Stimulated activated naive CD8-positive, alpha-beta T cell treated with anti-CD3 and anti-CD28 coated beads, Interleukin-15, Interleukin-2, amounts not matched to agents 100 ng/mL and 50 ng/mL, for 24 hours (primary cell): Measurements from ENCODE around the gene PRELID3B.
A peak's percentile ranks its signal among the peaks of the same experiment; 100 is the strongest.
"Not testable (repeated sequence)": the region's sequence is repeated elsewhere in the genome, so short reads cannot be mapped to it uniquely, and the experiment has no call there.

ENCODE experiments used
- H3K27ac Mint-ChIP-seq: one replicate; pipeline ENCODE4 v1.8.0; 2021; ENCODE audit warnings: mild to moderate bottlenecking, mixed read lengths
- H3K27me3 Mint-ChIP-seq: one replicate; pipeline ENCODE4 v1.8.0; 2021; ENCODE audit warnings: mixed read lengths
- H3K36me3 Mint-ChIP-seq: one replicate; pipeline ENCODE4 v1.8.0; 2021; ENCODE audit warnings: low read depth, mixed read lengths
- H3K4me1 Mint-ChIP-seq: one replicate; pipeline ENCODE4 v1.8.0; 2021; ENCODE audit warnings: low read depth, mixed read lengths
- H3K4me3 Mint-ChIP-seq: one replicate; pipeline ENCODE4 v1.8.0; 2021; ENCODE audit warnings: mild to moderate bottlenecking, mixed read lengths
- H3K9me3 Mint-ChIP-seq: one replicate; pipeline ENCODE4 v1.8.0; 2021; ENCODE audit warnings: mixed read lengths

PRELID3B gene

DNA sequence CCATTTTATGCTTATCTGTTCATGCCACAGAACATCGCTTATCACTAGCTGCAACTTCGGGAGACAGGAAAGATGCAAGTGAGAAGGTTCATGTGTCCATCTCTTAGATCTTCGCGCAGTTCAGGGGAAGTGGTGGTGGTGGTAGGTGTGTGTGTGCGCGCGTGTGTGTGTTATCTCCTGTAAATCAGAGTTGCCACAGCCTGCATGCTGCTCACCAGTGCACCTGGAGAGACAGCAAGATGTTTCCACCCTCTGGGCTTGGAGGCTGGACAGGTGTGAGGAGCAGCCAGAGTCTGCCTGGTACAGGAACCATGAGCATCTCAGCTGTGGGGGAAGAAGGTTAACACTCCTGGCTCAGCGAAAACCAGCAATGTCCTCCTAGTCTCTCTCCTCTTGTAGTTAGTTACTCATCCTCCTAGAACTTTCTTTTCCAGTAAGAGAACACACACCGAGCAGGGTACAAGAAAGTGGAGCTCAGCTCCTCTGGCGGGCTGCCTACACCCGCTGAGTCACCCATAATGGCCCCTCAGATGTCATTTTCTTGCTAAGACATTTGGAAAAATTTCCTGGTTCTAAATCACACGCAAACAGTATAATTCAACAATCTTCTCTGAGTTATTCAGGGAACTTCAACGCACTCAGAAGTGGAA is 28.5 kb downstream of the PRELID3B start:
- Mint-ChIP-seq H3K9me3 (no peaks in the 10 kb centered on the region), H3K4me1 (peaks cover 45% of the 10 kb centered on the region), H3K36me3 (no peaks in the 10 kb centered on the region), H3K27ac (no peak overlapping the region), H3K4me3 (no peak overlapping the region), H3K27me3 (no peaks in the 10 kb centered on the region)

DNA sequence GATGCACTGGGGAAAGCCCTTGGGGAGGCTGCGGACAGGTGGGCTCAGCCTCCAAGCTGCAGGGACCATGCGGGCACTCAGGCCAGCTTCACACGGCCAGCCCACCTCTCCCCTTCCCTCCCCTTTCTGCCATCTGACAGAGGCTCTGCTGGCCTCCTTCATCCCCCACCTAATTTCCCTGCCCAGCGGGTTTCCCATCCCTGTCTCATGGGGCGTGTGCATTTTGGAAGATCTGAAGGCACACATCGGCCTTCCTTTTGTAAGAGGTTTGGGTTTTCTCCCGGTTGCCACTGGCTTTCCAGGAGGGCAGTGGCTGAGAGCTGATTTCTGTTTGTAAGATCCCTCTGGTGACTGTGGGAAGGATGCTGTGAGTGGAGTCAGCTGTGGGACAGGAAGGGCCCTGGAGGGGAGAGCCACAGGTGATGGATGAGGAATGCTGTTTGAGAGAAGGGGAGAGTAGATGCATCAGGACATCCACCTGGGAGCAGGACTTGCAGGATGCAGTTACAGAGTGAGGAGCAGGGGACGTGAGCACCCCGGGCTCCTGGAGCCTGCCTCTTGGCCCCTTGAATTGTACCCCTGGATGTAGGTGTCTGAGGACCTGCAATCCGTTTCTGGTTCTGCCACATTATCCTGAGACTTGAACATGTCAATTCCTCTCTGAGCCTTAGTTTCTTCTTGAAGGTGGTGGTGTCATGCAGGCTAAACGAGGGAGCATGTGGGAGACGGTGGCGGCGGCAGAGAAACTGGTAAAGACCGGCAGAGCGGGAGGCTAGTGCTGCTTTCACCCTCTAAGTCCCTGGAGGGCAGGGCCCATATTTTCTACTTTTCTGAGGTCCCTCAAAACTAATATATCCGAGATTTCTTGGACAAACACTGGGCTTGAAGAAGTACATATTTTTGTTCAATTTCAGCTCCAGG is 29.3 kb downstream of the PRELID3B start:
- H3K27me3 Mint-ChIP-seq, result no peaks in the 10 kb centered on the region
- H3K36me3 Mint-ChIP-seq, result no peaks in the 10 kb centered on the region
- no peak overlapping the region for H3K27ac Mint-ChIP-seq
- peaks cover 45% of the 10 kb centered on the region for H3K4me1 Mint-ChIP-seq
- H3K9me3 Mint-ChIP-seq, result no peaks in the 10 kb centered on the region
- H3K4me3 Mint-ChIP-seq, result no peak overlapping the region

DNA sequence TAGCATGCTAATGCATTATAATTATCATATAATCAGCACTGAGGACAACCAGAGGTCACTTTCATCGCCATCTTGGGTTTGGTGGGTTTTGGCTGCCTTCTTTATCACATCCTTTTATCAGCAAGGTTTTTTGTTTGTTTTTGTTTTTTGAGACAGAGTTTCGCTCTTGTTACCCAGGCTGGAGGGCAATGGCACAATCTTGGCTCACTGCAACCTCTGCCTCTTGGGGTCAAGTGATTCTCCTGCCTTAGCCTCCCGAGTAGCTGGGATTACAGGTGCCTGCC is 30.8 kb downstream of the PRELID3B start:
- H3K4me1 Mint-ChIP-seq, result peaks cover 38% of the 10 kb centered on the region
- H3K27ac Mint-ChIP-seq, H3K27me3 Mint-ChIP-seq, H3K4me3 Mint-ChIP-seq, H3K9me3 Mint-ChIP-seq, H3K36me3 Mint-ChIP-seq: not testable (repeated sequence)

DNA sequence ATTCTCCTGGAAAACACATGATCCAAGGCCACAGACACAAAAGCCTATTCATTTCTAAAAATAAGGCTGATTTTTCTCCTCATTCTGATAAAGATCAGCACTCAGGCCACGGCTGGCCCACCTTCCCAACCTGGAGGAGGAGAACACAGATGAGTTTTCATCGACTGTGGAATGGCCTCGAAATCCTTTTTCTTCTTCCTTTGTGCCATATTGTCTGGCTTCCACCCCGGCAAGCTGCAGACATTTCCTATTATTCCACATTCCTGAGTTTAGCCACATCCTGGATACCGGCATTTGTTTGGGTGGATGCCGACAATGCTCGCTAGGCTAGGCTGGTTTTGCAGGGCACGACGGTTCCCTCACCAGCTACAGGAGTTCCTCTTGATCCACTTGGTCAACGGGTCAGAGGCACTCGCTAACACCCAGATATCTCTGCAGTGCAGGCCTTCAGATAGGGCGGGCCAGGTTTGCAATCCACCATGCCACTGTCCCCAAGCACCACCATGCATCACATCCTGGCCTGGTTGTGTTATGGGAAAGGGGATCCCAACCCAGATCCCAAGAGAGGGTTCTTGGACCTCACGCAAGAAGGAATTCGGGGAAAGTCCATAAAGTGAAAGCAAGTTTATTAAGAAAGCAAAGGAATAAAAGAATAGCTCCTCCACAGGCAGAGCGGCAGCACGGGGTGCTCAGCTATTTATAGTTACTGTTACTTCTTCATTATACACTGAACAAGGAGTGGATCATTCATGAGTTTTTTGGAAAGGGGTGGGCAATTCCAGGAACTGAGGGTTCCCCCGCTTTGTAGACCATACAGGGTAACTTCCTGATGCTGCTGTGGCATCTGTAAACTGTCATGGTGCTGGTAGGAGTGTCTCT is 31.4 kb downstream of the PRELID3B start:
- Mint-ChIP-seq H3K36me3 (no peaks in the 10 kb centered on the region), H3K4me3 (no peak overlapping the region), H3K4me1 (peaks cover 32% of the 10 kb centered on the region), H3K9me3 (no peaks in the 10 kb centered on the region), H3K27me3 (no peaks in the 10 kb centered on the region), H3K27ac (no peak overlapping the region)

DNA sequence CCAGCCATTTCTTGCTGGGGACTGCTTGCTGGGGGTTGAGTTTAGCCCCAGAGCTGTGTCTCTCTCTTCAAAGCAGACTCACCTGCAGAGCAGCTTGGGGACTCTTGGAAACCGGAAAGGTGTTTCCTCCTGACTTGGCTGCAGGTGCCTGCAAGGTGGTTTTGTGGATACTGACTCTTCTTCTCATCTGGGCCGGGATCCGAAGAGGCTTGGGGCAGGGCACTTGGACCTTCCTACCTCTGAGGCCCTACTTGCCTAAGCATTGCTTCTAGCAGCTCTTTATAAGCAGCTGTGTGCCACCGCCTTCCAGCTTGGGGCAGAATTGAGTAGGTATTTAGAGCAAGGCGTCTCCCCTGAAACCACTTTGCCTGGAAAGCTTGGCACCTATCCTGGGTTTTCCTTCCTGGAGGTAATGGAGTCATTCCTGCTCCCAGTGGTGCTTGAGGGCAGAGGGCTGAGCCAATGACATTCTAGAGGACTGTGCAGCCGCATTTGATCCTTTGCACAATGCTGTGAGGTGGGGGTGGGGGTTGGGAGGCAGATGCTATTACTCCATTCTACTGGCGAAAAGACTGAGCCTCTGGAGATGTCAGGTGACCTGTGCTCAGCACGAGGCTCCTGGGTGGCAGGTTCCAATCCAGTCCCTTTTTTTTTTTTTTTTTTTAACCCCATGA is 32.1 kb downstream of the PRELID3B start:
- no peaks in the 10 kb centered on the region for H3K36me3 Mint-ChIP-seq
- H3K4me3 Mint-ChIP-seq, result no peak overlapping the region
- H3K27ac Mint-ChIP-seq, result no peak overlapping the region
- H3K9me3 Mint-ChIP-seq, result no peaks in the 10 kb centered on the region
- H3K4me1 Mint-ChIP-seq, result peaks cover 34% of the 10 kb centered on the region
- H3K27me3 Mint-ChIP-seq, result no peaks in the 10 kb centered on the region

DNA sequence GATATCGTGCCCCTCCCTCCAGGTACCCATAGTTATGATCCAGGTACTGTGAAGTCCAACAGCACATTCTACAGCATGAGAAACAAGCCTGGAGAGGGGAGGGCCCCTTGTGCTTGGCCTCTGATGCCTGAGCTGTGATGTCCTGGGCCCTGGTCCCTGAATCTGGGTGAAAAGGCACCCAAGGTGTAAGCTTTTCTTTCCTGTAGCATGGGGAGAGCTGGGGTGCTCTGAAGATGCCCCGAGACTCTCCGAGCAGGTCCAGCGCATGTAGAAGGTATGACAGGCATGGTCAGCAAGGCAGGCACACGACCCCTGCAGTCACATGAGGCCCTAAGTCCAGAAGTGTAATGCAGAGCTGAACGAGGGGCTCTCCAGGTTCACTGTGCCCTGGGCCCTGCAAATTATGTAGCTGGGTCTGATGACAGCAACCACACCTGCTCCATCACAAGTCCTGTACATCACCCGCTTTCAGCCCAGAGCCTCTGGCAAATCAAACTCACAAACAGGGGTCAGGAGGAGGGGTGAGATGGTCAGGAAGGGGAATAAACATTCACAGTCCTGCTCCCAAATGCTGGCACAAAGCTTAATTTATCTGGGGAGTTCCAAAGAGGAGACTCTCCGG is 33.8 kb downstream of the PRELID3B start:
- peaks cover 38% of the 10 kb centered on the region for H3K4me1 Mint-ChIP-seq
- H3K36me3 Mint-ChIP-seq, result peaks cover 3% of the 10 kb centered on the region
- H3K9me3 Mint-ChIP-seq, result no peaks in the 10 kb centered on the region
- no peaks in the 10 kb centered on the region for H3K27me3 Mint-ChIP-seq
- H3K4me3 Mint-ChIP-seq, result no peak overlapping the region
- no peak overlapping the region for H3K27ac Mint-ChIP-seq

DNA sequence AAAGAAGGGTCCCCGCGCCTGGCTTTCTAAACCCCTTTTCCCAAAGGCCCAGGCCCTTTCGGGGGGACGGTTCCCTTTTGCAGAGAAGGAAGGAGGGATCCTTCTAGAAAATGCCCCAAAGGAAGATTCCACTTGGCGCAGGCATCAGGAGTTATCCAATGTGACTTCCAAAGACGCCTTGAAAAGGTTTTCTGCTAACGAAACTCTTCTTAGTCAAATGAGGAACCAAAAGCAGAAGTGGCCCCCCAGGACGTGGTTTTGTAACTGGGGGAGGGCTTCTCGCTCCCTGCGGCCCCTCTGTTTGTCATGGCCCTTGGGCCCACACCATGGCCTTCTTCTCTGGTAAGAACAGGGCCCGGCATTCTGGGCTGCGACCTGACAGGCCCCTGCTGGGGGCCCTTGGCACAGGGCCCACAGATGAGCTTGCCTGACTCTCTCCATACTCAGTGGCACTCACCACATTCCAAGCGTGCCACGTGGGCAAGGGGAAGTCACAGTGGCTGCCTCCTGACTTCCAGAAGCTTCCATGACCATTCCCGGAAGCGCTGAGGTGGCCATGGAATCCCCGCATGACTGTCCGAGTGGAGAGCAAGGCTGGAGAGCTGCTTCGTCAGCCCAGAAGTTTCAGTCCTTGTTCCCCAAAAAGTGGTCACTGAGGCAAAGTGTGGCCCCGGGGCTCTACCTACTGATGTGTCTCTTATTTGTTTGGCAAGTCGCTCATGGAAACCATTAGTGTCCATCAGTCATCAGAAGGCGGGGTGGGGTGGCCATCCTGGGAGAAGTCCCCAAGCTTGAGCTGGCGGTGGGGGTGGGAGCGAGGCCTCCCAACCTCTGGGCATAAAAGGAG is 34.7 kb downstream of the PRELID3B start:
- H3K4me1 Mint-ChIP-seq, result peaks cover 40% of the 10 kb centered on the region
- no peaks in the 10 kb centered on the region for H3K9me3 Mint-ChIP-seq
- peak overlapping the region; percentile 76 for H3K4me3 Mint-ChIP-seq
- peak overlapping the region; percentile 75 for H3K27ac Mint-ChIP-seq
- no peaks in the 10 kb centered on the region for H3K27me3 Mint-ChIP-seq
- peaks cover 5% of the 10 kb centered on the region for H3K36me3 Mint-ChIP-seq

DNA sequence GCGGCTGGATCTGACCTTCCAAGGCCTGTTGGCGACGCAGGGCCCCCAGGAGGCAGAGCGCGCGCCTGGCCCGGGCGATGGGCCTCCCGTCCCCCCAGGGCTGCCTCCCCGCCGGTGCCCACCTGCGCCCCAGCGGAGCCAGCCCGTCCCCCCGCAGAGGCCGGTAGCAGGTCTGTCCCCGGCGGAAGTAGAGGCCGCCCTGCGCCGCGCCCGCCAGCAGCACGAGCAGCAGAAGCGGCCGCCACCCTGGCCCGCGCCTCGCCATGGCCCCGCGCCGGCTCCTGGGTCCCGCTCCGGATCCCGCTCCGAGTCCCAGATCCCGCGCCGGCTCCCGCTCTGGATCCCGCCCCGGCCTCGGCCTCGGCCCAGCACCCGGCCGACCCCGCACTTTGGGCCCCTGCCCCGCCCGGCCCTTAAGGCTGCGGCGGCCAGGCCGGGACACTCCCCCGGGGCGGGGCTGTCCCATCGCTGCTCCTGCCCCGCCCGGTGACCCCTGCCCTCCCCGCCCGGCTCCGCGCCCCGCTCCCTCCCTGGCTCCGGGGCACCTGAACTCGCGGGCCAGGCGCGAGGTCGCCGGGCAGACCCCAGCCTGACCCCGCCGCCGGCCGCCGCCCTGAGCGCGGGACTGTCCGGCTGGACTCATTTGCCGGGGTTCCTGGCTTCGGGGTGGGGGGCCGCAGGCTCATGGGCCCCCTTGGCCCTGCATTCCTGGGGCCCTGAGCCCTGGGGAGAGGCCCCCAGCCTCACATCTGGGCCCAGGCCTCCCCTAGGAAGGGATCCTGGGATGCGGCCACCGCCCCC is 35.5 kb downstream of the PRELID3B start, which contains the start of gene CTSZ:
Gene CTSZ, minus strand, starts transcription at position 391 of the 801 bp plus-strand sequence. Its CDS starts 126 bp downstream, at position 265.
- H3K9me3 Mint-ChIP-seq, result no peaks in the 10 kb centered on the region
- H3K27me3 Mint-ChIP-seq, result no peaks in the 10 kb centered on the region
- peak within 1 kb of the TSS; percentile 76 for H3K4me3 Mint-ChIP-seq
- H3K36me3 Mint-ChIP-seq, result peaks cover 5% of the 10 kb centered on the region
- peak within 1 kb of the TSS; percentile 75 for H3K27ac Mint-ChIP-seq
- peaks cover 40% of the 10 kb centered on the region for H3K4me1 Mint-ChIP-seq

DNA sequence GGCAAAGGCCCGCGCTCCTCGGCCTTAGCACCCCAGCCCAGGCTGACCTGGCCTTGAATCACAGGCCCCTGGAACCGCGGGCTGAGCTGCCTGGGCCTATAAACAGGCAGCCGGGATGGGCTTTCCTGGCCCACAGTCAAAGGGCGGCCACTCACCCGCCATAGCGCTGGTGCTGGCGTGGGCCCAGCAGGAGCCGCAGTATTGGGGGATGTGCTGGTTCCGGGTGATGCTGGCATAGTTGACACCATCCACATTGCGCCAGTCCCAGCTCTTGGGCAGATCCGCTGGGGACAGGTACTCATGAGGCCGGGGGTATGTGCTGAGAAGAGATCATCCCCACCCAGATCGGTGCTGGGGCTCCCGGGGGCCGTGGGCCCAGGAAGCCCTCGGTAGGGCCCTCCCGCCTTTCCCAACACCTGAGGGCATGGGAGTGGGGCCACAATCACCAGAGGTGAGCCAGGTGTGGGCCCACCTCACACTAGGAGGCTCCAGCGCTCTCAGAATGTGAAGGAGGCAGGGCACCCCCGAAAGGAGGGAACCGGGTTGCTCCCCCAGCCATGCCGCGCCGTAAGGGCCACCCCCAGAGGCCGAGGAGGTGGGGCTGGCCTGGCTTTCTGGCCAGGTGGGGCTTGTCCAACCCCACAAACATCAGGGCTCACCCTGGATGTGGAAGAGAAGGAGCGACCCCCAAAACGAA is 36.3 kb downstream of the PRELID3B start:
- Mint-ChIP-seq H3K27me3 (no peaks in the 10 kb centered on the region), H3K27ac (peak overlapping the region; percentile 74), H3K36me3 (peaks cover 5% of the 10 kb centered on the region)

DNA sequence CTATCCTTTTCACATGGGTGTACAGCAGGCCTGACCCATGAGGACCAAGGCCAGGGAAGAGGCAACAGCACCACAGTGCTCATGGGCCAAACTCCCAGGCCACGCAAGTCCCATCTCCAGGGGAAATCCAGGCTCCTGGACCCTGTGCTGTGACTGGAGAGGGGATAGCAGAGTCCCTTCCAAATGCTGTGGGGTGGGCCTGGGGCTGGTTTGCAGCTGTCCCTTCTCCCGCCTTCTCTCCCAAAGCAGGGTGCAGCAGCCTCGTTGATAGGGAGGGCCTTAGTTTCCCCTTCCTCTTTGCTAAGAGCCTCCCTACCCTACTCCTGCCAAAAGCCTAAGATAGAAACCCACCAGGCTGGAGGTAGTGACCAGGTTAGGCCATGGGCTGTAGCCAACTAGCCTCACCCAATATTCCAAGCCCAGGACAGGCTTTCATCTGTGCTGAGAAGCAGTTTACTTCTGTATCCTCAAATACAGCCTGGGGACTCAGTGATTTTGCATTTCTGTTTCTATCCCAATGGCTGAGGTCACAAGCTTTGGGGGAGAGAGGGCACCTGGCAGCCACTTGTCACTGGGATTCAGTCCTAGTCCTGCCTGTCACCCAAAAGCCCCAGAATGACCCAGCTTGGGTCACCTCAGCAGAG is 36.9 kb downstream of the PRELID3B start:
- Mint-ChIP-seq H3K9me3 (no peaks in the 10 kb centered on the region), H3K27me3 (no peaks in the 10 kb centered on the region), H3K4me1 (peaks cover 33% of the 10 kb centered on the region), H3K27ac (peak overlapping the region; percentile 83), H3K36me3 (peaks cover 5% of the 10 kb centered on the region), H3K4me3 (peak overlapping the region; percentile 75)

More for the DNA sequence above, 36.3 kb downstream of the PRELID3B start:
- Mint-ChIP-seq H3K4me3 (peak overlapping the region; percentile 75), H3K9me3 (no peaks in the 10 kb centered on the region), H3K4me1 (peaks cover 34% of the 10 kb centered on the region)

DNA sequence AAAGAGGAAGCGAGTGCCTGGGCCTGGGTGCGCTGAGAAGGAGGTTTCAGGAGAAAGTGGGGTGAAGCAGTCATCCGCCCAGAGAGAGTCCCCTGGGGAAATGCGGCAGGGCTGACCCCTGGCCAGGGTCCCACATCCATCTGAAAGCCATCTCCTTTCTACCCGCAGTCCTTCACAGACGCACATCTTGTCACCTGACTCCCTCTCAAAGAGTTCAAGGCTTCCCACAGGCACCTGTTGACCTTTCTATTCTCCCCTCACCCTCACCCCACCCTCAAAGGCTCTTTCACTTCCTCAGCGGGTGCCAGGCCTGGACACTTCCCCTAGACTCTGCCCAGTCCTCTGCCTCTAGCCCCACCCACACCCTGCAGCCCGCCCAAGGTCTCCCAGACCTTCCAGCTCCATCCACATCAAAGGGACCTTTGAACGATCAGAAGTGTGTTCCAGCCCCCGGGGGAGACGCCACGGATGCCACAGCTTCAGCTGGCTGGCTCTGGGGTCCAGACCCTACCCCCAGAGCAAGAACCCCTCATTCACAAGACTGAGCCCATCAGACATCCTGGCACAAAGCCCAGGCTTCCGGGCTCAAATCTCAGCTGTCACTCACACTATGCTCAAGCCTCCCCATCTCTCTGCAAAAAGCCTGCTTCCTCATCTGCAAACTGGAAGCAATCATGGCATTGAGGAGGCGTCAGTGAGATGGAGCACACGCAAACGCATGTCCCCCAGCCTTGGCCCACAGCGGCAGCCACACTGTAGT is 37.6 kb downstream of the PRELID3B start:
- H3K4me1 Mint-ChIP-seq, result peaks cover 33% of the 10 kb centered on the region
- peak overlapping the region; percentile 83 for H3K27ac Mint-ChIP-seq
- H3K27me3 Mint-ChIP-seq, result no peaks in the 10 kb centered on the region
- peaks cover 5% of the 10 kb centered on the region for H3K36me3 Mint-ChIP-seq
- H3K9me3 Mint-ChIP-seq, result no peaks in the 10 kb centered on the region
- peak overlapping the region; percentile 75 for H3K4me3 Mint-ChIP-seq

DNA sequence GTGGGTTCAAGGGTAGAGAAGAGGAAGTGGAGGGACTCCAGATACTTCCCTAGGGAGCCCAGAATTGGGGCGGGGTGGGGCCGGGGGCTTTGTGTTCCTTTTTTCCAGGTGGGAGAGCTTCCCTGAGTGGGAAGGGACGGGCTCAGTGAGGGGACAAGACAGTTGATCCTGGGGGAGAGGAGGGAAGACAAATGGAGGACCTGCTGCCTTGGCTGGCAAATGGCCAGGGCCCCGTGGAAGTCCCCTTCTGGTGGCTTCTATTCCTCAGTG is 38.2 kb downstream of the PRELID3B start:
- Mint-ChIP-seq H3K36me3 (peaks cover 5% of the 10 kb centered on the region), H3K4me3 (peak overlapping the region; percentile 75), H3K27me3 (no peaks in the 10 kb centered on the region), H3K9me3 (no peaks in the 10 kb centered on the region), H3K27ac (peak overlapping the region; percentile 83), H3K4me1 (peaks cover 33% of the 10 kb centered on the region)
